ENCODE data around the gene TNNC1. TPM values are rescaled to one million over a fixed set of nuclear protein-coding genes. Genes with fewer than 3 reads are reported as not detected.

The TNNC1 gene
- total and polyA plus RNA-seq, 10 of the 15 experiments (the other 5 are each of a cell fraction or from before 2014, with no cell fraction given), result 0.13 to 1.3 (median 0.53) TPM; not detected in 2

DNA sequence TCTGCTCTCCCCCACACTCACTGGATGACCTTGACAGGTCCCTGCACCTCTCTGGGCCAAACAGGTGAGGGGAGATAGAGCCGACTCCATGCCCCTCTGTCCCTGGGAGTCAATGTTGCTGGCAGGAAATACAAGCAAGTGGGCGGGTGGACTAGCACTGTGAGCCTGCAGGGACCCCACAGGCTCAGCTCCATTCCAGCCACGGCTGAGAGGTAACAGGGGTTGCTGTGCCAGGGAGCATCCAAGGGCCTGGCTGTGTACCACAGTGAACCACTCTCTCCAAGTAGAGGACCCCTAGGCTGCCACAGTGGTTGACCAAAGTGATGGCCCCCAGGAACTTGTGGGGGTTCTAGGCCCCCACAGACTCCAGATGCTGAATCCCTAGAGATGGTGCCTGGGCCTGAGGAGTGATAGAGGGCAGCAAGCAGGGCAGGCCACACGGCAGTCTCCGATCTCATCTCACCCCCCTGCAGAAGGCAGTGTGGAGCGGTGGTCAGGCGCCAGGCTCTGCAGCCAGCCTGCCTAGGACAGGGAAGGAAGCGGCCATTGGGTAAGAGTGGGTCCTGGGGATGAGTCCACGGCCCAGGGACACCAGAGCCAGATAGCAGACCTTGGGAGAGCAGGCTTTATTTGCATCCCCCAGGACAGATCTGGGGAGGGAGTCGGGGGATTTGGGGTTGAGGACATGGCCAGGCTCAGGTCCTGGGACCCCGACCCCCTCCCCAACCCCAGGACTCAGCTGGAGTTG is 3.2 kb downstream of the TNNC1 start (continued):
- no peak for TF ChIP-seq ZNF274 (IDR thresholded peaks at IDR 0.05; ENCODE audit: insufficient read depth, insufficient read length)

DNA sequence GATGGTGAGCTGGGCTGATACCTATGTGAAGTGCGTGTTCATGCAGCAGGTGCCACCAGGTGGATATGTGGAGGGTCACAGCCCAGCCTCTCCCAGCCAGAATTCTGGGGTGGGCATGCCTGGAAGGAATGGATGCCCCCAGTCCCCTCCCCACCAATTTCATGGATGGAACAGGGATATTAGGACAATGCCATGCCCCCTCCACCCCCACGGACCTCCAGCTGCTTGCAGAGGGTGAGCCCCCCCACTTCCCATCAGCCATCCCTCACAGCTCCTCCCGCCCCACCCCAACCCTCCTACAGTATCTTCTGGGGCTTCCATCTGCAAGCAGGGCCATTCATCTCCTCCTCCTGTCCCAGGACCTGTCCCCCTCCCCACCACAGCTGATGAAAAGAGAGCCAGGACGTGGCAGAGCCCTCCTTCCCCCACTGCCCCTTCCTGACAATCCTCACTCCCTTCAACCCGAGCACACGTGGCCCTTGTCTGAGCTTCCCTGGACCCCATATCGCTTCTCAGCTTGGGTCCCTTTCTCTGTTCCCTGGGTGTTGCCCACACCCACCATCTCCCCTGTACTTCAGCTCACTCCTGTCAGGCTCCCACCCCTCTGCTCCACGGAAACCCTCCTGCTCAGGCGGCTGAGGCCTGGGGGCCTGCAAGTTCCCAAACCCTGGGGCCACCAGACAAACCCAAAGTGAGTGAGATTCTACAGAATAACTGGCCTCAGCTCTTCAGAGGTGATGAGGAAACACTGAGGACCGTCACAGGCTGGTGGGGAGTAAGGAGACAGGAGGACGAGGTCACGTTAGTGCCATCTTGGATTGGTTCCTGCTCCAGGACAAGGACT is 6.1 kb downstream of the TNNC1 start:
- Histone ChIP-seq H3K4me2 (ENCODE audit: control insufficient read depth, insufficient read depth) (no peak overlapping the region), H3K4me3 (no peak overlapping the region), H3K79me2 (ENCODE audit: control insufficient read depth, insufficient read depth, low read length) (no peaks in the 10 kb centered on the region), H3K9me3 (replicated peaks; ENCODE audit: control insufficient read depth, insufficient read depth, low read length) (no peaks in the 10 kb centered on the region), H3K27me3 (replicated peaks in 1 of 2; ENCODE audit: control insufficient read depth in 2 of 2, insufficient read depth in 2 of 2, low read length in 1 of 2) (no peaks in the 10 kb centered on the region), H3K9ac (ENCODE audit: control insufficient read depth, insufficient read depth, low read length) (no peak overlapping the region), H3K27ac (ENCODE audit: control insufficient read depth, insufficient read depth) (no peak overlapping the region), H2AFZ (ENCODE audit: control insufficient read depth, low read depth, low read length) (no peak overlapping the region), H4K20me1 (ENCODE audit: control insufficient read depth, insufficient read depth) (no peaks in the 10 kb centered on the region), H3K4me1 (ENCODE audit: control insufficient read depth, insufficient read depth, low read length) (no peaks in the 10 kb centered on the region), H3K36me3 (ENCODE audit: control insufficient read depth in 2 of 2, insufficient read depth in 2 of 2, low read length in 1 of 2) (no peaks in the 10 kb centered on the region)
- in situ Hi-C loops (cut with MboI), result no loop called here
- DNase-seq (ENCODE audit: low read depth, low spot score), result no peak
- BruUV-seq (replicated peaks), result no TSS peak
- POLR2A ChIA-PET, result interaction anchor here (0.8 to 1.6 kb wide), 3 partner anchors 9 to 35 kb away, joined by 3 to 4 read pairs (median 3); no protein-coding TSS in a partner anchor
- ATAC-seq, result no peak
- TF ChIP-seq, protein P1, sequence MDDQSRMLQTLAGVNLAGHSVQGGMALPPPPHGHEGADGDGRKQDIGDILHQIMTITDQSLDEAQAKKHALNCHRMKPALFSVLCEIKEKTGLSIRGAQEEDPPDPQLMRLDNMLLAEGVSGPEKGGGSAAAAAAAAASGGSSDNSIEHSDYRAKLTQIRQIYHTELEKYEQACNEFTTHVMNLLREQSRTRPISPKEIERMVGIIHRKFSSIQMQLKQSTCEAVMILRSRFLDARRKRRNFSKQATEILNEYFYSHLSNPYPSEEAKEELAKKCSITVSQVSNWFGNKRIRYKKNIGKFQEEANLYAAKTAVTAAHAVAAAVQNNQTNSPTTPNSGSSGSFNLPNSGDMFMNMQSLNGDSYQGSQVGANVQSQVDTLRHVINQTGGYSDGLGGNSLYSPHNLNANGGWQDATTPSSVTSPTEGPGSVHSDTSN (IDR thresholded peaks at IDR 0.05; ENCODE audit: insufficient replicate concordance, low read depth, low read length), result no peak
- SMC1A ChIA-PET (ENCODE audit: uncharacterized antibody, unreplicated experiment), result interaction anchor here (0.5 to 2.6 kb wide), 12 partner anchors 11 to 227 kb away, joined by 3 to 11 read pairs (median 4); no protein-coding TSS in a partner anchor
- intact Hi-C loops (cut with micrococcal nuclease; ENCODE audit: unreplicated experiment), result loop anchor here (1.0 to 5.0 kb wide), 4 partner anchors 19 to 225 kb away; no protein-coding TSS in a partner anchor
- CTCF ChIA-PET, result interaction anchor here (0.8 to 6.6 kb wide), 22 partner anchors 9 to 395 kb away, joined by 3 to 147 read pairs (median 6); no protein-coding TSS in a partner anchor
- RAD21 ChIA-PET (ENCODE audit: unreplicated experiment), result interaction anchor here (0.6 to 5.8 kb wide), 7 partner anchors 9 to 446 kb away, joined by 4 to 63 read pairs (median 5); no protein-coding TSS in a partner anchor
- no peak for FAIRE-seq
- WGBS (ENCODE audit: insufficient coverage, insufficient replicate concordance, low lambda C conversion rate, missing lambda C conversion rate), result 28% methylated on average over 12 of the region's 12 CpGs
